ENCODE data around the gene KIF19. TPM values are rescaled to one million over a fixed set of nuclear protein-coding genes. Genes with fewer than 3 reads are reported as not detected.

The KIF19 gene
- total RNA-seq, 1 experiment from 2014 or later, result not detected

- Histone ChIP-seq H3K27ac (ENCODE audit: low read length) (no peak overlapping the region), H4K20me1 (ENCODE audit: low read length) (no peaks in the 10 kb centered on the region), H3K4me3 (ENCODE audit: low read length) (no peak overlapping the region), H3K79me2 (ENCODE audit: low read length) (no peaks in the 10 kb centered on the region), H3K4me2 (ENCODE audit: low read length) (no peak overlapping the region), H3K36me3 (ENCODE audit: low read depth, low read length) (no peaks in the 10 kb centered on the region), H3K9ac (ENCODE audit: low read length) (no peak overlapping the region), H3F3A (ENCODE audit: low read length, unreplicated experiment) (no peaks in the 10 kb centered on the region), H3K27me3 (ENCODE audit: low read length) (peaks cover 25% of the 10 kb centered on the region), H2AFZ (ENCODE audit: low read length) (no peak overlapping the region), H3K9me2 (replicated peaks; ENCODE audit: low read length) (no peaks in the 10 kb centered on the region), H3K4me1 (ENCODE audit: insufficient read depth, low read length) (no peaks in the 10 kb centered on the region), H3K9me3 (ENCODE audit: low read length) (peaks cover 6% of the 10 kb centered on the region; the same call in 1 of the 2 replicates)
- POLR2A ChIA-PET (ENCODE audit: unreplicated experiment), result no interaction called here
- DNase-seq (no peak), ATAC-seq (no peak)
- TF ChIP-seq CTCF (conservative IDR thresholded peaks at IDR 0.05; ENCODE audit: low read depth, low read length) (no peak), EZH2 (IDR thresholded peaks at IDR 0.05; ENCODE audit: low read length, unreplicated experiment) (no peak), EZH2phosphoT487 (IDR thresholded peaks at IDR 0.05; ENCODE audit: borderline replicate concordance, low read length) (no peak)
- intact Hi-C loops (cut with micrococcal nuclease), result no loop called here
- no TSS peak for BruUV-seq (replicated peaks)
- CTCF ChIA-PET, result interaction anchor here (0.7 kb wide), 1 partner anchor 82 kb away, joined by 3 read pairs; no protein-coding TSS in a partner anchor
Measured at GRCh38 chr17:74309902-74310301, 16.1 kb upstream of the KIF19 start.

GRCh38 chr17:74314877-74315276 is 11.1 kb upstream of the KIF19 start:
- ChIA-PET POLR2A (ENCODE audit: unreplicated experiment) (no interaction called here), CTCF (no interaction called here)
- Histone ChIP-seq H3K4me3 (ENCODE audit: low read length) (no peak overlapping the region), H3K27me3 (ENCODE audit: low read length) (peaks cover 24% of the 10 kb centered on the region), H3K4me2 (ENCODE audit: low read length) (no peak overlapping the region), H3K79me2 (ENCODE audit: low read length) (no peaks in the 10 kb centered on the region), H3K4me1 (ENCODE audit: insufficient read depth, low read length) (no peaks in the 10 kb centered on the region), H3K36me3 (ENCODE audit: low read depth, low read length) (no peaks in the 10 kb centered on the region), H3K27ac (ENCODE audit: low read length) (no peak overlapping the region), H3F3A (ENCODE audit: low read length, unreplicated experiment) (no peaks in the 10 kb centered on the region), H3K9me2 (replicated peaks; ENCODE audit: low read length) (no peaks in the 10 kb centered on the region), H3K9me3 (ENCODE audit: low read length) (peaks cover 6% of the 10 kb centered on the region; the same call in 1 of the 2 replicates), H4K20me1 (ENCODE audit: low read length) (no peaks in the 10 kb centered on the region), H3K9ac (ENCODE audit: low read length) (no peak overlapping the region), H2AFZ (ENCODE audit: low read length) (no peak overlapping the region)
- no TSS peak for BruUV-seq (replicated peaks)
- intact Hi-C loops (cut with micrococcal nuclease), result no loop called here
- TF ChIP-seq CTCF (conservative IDR thresholded peaks at IDR 0.05; ENCODE audit: low read depth, low read length), result no peak
- TF ChIP-seq EZH2 (IDR thresholded peaks at IDR 0.05; ENCODE audit: low read length, unreplicated experiment), result no peak
- no peak for TF ChIP-seq EZH2phosphoT487 (IDR thresholded peaks at IDR 0.05; ENCODE audit: borderline replicate concordance, low read length)
- ATAC-seq (no peak), DNase-seq (no peak)

GRCh38 chr17:74316220-74316619 is 9.8 kb upstream of the KIF19 start:
- Histone ChIP-seq H3K4me3 (ENCODE audit: low read length) (no peak overlapping the region), H3K36me3 (ENCODE audit: low read depth, low read length) (no peaks in the 10 kb centered on the region), H3K9me2 (replicated peaks; ENCODE audit: low read length) (no peaks in the 10 kb centered on the region), H3K9ac (ENCODE audit: low read length) (no peak overlapping the region), H3K4me1 (ENCODE audit: insufficient read depth, low read length) (no peaks in the 10 kb centered on the region), H4K20me1 (ENCODE audit: low read length) (no peaks in the 10 kb centered on the region), H3K9me3 (ENCODE audit: low read length) (peaks cover 6% of the 10 kb centered on the region; the same call in 1 of the 2 replicates), H3K27ac (ENCODE audit: low read length) (no peak overlapping the region), H3K4me2 (ENCODE audit: low read length) (no peak overlapping the region), H3F3A (ENCODE audit: low read length, unreplicated experiment) (no peaks in the 10 kb centered on the region), H3K79me2 (ENCODE audit: low read length) (no peaks in the 10 kb centered on the region), H2AFZ (ENCODE audit: low read length) (no peak overlapping the region), H3K27me3 (ENCODE audit: low read length) (peaks cover 36% of the 10 kb centered on the region)
- BruUV-seq (replicated peaks), result no TSS peak
- DNase-seq (no peak), ATAC-seq (no peak)
- POLR2A ChIA-PET (ENCODE audit: unreplicated experiment), result no interaction called here
- intact Hi-C loops (cut with micrococcal nuclease), result no loop called here
- no peak for TF ChIP-seq EZH2 (IDR thresholded peaks at IDR 0.05; ENCODE audit: low read length, unreplicated experiment)
- CTCF ChIA-PET, result no interaction called here
